Omental fat pad (tissue), 4 donors: ENCODE data around the gene SIGLEC9. TPM values are rescaled to one million over a fixed set of nuclear protein-coding genes. Genes with fewer than 3 reads are reported as not detected.
A peak's percentile ranks its signal among the peaks of the same experiment; 100 is the strongest.

Experiments
- ATAC-seq: fragments of 150-250 bp; one replicate; pipeline ENCODE4 v1.9.1; 2016; ENCODE audit warnings: mild to moderate bottlenecking, moderate library complexity; ENCODE audit not compliant: low FRiP score
- DNase-seq: peaks from one replicate; pipeline ENCODE4 v3.0.0-alpha.2; 2019; ENCODE audit warnings: low spot score
- total RNA-seq, 4 donors: library from RNA; depleted of rRNA; stranded (reverse); fragments of >200 nt; gene quantifications; one replicate each; pipeline ENCODE4 v1.1.0, GENCODE V29; 2016
- TF ChIP-seq, protein P1 (sequence below), 3 donors: fragments of 450-650 bp; IDR thresholded peaks; one replicate each; pipeline ENCODE4 v1.5.1; 2016 to 2017; ENCODE audit warnings: antibody characterized with exemption in 3 of 3, mild to moderate bottlenecking in 3 of 3, moderate library complexity in 2 of 3

Gene SIGLEC9
- total RNA-seq, 4 donors from 2014 or later = 3.5 to 25.0 (median 20.4) TPM

GRCh38 chr19:51148580-51148979 lies 23.9 kb downstream of the SIGLEC9 start:
- DNase-seq (no peak), ATAC-seq (no peak)
- TF ChIP-seq, protein P1, sequence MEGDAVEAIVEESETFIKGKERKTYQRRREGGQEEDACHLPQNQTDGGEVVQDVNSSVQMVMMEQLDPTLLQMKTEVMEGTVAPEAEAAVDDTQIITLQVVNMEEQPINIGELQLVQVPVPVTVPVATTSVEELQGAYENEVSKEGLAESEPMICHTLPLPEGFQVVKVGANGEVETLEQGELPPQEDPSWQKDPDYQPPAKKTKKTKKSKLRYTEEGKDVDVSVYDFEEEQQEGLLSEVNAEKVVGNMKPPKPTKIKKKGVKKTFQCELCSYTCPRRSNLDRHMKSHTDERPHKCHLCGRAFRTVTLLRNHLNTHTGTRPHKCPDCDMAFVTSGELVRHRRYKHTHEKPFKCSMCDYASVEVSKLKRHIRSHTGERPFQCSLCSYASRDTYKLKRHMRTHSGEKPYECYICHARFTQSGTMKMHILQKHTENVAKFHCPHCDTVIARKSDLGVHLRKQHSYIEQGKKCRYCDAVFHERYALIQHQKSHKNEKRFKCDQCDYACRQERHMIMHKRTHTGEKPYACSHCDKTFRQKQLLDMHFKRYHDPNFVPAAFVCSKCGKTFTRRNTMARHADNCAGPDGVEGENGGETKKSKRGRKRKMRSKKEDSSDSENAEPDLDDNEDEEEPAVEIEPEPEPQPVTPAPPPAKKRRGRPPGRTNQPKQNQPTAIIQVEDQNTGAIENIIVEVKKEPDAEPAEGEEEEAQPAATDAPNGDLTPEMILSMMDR (IDR thresholded peaks at IDR 0.05) = no peak

DNA sequence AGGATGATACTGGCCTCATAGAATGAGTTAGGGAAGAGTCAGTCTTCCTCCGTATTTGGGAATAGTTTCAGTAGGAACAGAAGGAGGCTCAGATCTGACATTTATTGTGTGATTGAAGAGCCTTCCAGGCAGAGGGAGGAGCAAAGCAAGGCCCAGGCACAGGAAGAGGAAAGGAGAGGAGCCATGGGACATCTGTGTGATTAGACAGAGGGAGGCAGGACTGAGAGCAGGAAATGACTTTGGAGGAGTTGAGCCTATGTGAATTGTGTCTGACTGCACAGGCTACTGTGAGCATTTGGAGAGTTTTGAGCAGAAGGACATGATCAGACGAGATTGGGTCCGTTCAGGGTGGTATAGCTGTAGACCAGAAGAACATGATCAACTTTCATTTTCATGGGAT lies 25.9 kb downstream of the SIGLEC9 start:
- TF ChIP-seq, protein P1 (IDR thresholded peaks at IDR 0.05) = no peak
- ATAC-seq = no peak
- DNase-seq = no peak

DNA sequence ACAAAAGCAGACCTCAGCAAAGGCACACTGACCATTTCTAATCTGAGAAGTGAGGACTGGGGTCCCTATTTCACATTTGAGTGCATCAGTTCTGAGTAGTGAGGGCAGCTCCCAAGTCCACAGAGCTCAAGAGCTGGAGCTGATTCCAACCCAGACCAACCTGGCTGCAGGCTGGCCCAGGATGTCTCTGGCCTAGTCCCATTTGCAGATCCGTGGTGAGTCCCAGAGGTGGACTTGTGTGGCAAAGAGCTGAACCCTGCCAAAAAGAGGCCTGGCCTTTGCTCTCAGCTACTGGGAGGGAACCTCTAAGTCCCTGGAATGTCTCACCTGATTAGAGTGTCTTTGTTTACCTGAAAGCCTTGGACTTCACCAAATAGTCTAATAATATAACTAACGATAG lies 32.0 kb downstream of the SIGLEC9 start:
- ATAC-seq = no peak
- TF ChIP-seq, protein P1 (IDR thresholded peaks at IDR 0.05) = no peak

GRCh38 chr19:51157265-51157664 lies 32.6 kb downstream of the SIGLEC9 start:
- DNase-seq (no peak), ATAC-seq (no peak)
- TF ChIP-seq, protein P1 (IDR thresholded peaks at IDR 0.05) = no peak

More for the DNA sequence above, 32.0 kb downstream of the SIGLEC9 start:
- no peak for DNase-seq

- DNase-seq = peak; percentile 88
- peak; percentile 71 for ATAC-seq
- TF ChIP-seq, protein P1 (IDR thresholded peaks at IDR 0.05) = no peak
Measured at GRCh38 chr19:51158474-51159129, 33.9 kb downstream of the SIGLEC9 start.

DNA sequence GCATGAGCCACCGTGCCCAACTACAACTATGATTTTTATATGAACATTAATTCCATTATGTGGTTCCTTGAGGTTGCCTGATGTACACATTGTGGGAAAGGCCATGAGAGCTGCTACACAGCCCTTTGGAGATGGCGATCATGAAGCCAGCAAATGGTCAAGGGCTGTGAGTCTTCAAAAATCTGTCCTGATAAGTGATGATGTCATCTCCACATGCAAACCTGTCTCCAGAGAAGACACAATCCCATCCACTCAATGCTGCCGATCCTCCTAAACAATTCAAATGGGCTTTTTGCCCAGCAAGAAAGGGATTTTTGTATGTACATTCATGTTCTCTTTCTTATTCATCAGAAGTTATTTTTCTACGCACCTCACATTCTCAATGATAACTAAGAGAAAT lies 35.0 kb downstream of the SIGLEC9 start:
- TF ChIP-seq, protein P1 (IDR thresholded peaks at IDR 0.05) = no peak
- no peak for ATAC-seq
- no peak for DNase-seq

DNA sequence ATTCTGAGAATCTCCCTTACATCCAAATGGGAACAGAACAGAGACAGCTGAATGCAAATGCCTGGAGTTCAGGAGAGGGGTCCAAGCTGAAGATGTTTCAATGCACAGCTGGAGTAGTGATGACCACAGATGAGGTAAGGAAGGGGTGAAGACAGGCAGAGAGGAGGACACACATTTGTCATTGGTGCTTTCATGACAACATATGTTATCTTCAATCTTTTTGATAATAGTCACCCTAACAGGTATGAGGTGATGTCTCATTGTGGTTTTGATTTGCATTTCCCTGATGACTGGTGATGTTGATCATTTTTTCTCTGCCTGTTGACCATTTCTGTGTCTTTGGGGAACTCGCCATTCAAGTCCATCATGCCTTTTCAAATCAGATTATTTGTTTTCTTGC lies 36.6 kb downstream of the SIGLEC9 start:
- TF ChIP-seq, protein P1 (IDR thresholded peaks at IDR 0.05) = no peak
- ATAC-seq = no peak
- no peak for DNase-seq
